GM18519 (cell line): ENCODE measurements around the gene PPP6R1.
A peak's percentile ranks its signal among the peaks of the same experiment; 100 is the strongest.

ENCODE experiments used
- ATAC-seq: cut with Tn5 transposase; IDR thresholded peaks from one replicate; pipeline ENCODE4 v1.9.1; 2021; ENCODE audit warnings: mild to moderate bottlenecking, moderate library complexity; ENCODE audit not compliant: unreplicated experiment, low FRiP score

The PPP6R1 gene, protein sequence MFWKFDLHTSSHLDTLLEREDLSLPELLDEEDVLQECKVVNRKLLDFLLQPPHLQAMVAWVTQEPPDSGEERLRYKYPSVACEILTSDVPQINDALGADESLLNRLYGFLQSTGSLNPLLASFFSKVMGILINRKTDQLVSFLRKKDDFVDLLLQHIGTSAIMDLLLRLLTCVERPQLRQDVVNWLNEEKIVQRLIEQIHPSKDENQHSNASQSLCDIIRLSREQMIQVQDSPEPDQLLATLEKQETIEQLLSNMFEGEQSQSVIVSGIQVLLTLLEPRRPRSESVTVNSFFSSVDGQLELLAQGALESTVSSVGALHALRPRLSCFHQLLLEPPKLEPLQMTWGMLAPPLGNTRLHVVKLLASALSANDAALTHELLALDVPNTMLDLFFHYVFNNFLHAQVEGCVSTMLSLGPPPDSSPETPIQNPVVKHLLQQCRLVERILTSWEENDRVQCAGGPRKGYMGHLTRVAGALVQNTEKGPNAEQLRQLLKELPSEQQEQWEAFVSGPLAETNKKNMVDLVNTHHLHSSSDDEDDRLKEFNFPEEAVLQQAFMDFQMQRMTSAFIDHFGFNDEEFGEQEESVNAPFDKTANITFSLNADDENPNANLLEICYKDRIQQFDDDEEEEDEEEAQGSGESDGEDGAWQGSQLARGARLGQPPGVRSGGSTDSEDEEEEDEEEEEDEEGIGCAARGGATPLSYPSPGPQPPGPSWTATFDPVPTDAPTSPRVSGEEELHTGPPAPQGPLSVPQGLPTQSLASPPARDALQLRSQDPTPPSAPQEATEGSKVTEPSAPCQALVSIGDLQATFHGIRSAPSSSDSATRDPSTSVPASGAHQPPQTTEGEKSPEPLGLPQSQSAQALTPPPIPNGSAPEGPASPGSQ

DNA sequence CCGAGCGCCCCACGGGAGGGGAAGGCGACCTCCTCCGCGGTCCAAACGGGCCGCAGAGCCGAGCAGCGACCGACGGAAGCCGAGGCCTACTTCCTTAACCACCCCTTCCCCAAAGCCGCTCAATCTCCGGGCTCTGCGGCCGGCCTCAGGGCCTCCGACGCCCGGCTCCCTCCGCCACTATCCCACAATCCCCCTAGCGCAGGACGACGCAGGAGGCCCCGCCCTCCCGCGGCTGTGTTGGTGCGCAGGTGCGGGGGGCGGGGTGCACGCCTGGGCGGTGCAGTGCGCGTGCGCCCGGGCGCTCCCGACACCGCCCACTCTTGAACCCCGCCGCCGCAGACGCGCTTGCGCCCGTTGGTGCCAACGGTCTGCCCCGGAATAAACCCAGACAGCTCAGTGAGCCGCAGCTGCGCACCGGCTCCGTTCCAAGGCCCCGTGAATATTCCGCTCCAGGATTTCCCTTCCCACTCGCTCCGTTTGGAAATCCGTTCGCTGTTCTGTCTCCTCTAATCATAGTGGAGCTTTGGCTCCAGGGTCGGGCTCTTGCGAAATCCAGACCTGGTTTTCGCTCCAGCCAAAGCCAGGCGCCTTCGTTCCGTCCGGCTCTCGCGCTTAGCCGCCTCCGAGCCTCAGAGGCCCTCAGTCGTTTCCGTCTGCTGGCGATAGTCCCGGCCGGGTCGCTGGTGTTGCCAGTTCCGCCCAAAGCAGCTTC is at the start of gene PPP6R1:
Gene PPP6R1 (minus strand): TSS at position 190 of the 712 bp plus-strand sequence. CDS start 11,914 bp downstream, outside the sequence.
- ATAC-seq, result peak; percentile 55

DNA sequence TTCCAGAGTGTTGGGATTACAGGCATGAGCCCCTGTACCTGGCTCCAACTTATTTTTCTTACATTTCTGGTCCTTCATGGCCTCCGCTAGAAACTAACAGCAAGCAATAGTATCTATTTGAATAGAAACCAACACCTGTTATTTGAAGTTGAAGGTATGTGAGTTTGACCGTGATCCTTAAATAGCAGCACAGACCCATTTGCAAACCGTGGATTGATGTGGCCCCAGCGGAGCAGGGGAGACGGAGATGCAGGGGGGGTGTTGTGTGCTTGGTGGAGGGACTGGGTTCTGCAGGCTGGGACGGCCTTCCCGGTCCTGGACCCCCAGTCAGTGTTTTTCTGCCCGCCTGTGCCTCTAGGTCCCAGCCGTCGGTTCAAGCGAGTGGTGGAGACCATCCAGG is 49.5 kb upstream of the PPP6R1 start:
- no peak for ATAC-seq

DNA sequence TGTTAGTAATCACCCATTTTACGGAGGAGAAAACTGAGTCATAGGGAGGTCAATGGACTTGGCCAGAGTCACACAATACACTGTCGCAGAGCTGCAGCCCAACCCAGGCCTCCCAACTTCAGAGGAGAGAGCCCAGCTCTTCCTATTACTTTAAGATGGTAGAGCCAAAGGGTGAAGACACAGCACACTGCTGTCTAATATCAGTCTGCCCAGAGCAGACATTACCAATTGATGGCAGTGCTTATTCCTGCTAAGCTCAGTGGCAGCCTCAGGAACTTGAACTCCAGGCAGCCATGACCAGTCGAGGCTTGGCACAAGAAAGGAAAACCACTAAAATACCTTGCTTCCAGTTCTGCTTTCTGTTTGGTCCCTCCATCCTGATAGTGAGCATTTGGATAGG is 47.9 kb upstream of the PPP6R1 start:
- no peak for ATAC-seq

DNA sequence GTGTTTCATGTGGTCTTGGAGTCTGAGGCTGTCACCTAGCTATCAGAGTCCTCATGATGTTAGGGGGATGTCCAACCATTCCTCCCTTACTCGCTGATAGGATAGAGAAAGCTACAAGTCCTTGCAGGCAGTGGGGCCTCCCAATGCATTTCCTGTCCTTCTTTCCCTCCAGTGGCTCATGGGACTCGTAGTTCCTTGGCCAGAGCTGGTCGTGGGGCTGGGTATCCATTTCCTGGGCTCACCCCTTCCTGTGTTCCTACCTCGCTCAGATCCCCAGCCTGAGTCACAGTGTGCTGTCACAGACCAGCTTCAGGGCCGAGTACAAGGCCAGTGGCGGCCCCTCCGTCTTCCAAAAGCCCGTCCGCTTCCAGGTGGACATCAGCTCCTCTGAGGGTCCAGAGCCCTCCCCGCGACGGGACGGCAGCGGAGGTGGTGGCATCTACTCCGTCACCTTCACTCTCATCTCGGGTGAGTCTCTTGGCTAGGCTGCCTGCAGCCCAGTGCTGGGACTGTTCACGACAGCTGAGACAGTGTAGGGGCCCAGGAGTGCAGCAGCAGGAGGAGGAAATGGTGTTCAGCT is 47.3 kb upstream of the PPP6R1 start:
- no peak for ATAC-seq

DNA sequence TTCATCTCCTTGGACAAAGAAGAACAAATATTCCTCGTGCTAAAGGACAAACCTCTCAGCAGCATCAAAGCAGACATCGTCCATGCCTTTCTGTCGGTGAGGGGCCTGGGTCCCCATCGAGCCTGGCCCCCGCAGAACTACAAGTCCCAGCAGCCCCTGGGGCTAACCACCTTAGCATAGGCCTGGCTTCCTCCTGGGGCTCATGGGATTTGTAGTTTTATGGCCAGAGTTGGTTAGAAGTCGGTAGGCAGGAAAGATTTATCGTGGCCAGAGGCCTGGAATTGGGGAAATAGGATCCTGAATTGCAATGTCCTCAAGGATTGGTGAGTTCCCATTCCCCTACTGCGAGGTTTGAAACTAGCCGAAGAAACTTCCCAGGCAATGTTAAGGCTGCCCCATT is 46.7 kb upstream of the PPP6R1 start:
- ATAC-seq, result no peak

DNA sequence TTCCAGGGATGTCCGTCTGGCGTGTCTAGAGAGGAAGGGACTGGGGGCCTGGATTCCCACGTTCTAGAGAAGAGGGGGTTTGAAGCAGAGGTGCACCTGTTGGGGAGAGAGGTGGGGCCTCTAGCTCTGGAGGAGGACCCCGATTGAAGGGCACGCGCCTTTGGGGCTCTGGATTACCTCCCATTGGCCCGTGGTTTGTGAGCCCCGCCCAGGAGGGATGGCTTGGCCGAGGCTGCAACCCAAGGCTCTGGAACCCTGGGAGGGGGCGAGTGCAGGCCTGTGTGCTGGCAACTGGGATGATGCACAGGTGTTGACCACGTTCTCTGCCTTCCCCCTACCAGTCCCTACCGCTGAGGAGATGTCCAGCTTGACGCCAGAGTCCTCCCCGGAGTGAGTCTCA is 46.2 kb upstream of the PPP6R1 start:
- no peak for ATAC-seq

DNA sequence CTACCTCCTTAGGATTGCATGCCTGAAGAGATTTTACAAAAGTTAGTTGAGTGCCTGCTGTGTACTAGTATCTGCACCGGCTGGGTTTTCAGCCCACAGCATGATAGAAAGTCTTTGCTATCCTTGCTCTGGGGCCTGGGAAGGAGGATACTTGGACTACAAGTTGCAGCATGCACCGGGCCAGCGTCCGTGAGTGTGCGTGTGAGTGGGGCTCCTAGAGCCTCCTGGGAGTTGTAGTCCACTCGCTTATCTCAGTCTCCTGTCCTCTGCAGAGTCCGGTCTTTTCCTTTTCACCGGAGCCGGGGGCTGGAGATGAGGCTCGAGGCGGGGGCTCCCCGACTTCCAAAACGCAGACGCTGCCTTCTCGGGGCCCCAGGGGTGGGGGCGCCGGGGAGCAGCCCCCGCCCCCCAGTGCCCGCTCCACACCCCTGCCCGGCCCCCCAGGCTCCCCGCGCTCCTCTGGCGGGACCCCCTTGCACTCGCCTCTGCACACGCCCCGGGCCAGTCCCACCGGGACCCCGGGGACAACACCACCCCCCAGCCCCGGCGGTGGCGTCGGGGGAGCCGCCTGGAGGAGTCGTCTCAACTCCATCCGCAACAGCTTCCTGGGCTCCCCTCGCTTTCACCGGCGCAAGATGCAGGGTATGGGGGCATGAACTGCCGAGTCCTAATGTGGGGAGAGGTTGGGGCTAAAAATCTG is 45.6 kb upstream of the PPP6R1 start:
- ATAC-seq, result no peak

DNA sequence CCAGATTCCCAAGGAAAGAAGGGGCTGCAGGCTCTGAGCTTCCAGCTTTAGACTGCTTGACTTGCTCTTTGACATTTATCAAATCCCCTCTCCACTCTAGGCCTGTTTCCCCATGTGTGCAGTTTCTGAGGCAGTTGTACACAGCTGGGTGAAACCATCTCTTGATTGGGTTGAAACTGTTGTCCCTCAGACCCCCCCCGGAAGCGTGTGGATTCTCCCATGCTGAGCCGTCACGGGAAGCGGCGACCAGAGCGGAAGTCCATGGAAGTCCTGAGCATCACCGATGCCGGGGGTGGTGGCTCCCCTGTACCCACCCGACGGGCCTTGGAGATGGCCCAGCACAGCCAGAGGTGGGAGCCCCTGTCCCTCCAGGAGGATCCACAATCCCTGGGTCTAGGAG is 44.7 kb upstream of the PPP6R1 start:
- ATAC-seq, result no peak

DNA sequence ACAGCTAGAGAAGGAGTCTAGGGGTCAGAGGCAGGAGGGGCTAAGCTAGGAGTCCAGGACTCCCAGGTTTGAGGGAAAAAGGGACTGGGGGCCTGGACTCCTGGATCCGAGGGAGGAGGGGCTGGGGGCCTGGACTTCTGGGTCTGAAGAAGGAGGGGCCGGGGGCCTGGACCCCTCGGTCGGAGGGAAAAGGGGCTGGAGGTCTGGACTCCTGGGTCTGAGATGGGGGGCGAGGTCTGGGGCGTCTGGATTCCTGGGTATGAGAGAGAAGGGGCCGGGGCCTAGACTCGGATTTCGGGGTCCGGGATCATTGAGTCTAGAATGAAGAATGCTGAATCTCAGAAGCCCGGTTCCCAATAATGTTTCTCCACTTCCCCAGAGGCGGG is 43.5 kb upstream of the PPP6R1 start:
- ATAC-seq, result no peak

DNA sequence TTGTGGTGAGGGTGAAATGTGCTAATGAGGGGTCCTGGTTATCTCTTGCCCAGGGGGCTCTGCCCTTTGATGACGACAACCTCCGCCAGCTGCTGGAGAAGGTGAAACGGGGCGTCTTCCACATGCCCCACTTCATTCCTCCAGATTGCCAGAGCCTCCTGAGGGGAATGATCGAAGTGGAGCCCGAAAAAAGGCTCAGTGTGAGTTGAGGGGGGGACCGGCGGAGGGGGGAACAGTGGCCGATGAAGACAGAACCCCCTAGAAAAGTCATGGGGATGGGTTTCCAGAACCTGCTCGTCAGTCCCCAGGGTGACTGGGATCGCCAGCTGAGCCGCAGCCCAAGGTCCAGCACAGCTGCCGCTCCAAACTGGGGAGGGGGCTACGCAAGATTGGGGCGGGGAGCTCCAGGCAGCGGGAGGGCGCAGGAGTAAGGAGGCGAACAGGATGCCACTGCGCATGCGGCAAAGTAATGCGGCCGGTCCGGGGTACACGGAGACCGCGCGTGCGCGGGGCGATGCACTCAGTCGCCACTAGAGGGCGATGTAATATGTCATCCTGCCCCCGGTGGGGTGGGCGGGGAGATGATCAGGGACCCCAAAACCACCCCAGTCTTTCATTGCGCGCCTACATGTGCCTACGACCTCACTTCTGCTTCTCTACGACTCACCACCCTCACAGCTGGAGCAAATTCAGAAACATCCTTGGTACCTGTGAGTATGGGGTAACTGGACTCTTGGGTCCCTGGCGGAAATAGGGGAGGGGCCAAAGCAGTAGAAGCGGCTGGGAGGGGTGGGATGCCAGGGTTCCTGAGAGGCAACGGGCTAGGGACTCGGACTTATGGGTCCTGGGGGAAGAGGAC is 42.9 kb upstream of the PPP6R1 start:
- ATAC-seq, result no peak

DNA sequence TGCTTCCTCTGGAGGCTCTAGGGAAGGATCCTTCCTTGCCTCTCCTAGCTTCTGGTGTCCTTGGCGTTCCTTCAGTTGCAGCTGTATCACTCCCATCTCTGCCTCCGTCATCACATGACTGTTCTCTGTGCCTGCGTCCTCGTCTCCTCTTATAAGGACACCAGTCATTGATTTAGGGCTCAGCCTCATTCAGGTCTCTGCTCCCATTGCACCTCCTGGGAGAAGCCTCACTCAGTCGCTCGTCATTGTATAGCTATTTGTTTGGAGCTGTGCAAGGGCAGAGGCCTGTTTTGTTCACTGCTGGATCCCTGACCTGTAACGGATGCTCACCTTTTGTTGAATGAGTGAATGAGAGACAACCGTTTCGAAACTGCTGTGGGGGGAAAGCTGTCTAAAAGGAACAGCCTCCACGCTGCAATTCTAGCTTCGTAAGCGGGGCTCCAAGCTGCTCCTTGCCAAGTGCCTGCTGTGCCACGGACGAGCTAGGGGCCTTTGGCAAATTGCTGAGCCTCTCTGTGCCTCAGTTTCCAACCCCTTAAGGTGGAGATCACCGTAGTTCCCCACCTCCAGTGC is 42.2 kb upstream of the PPP6R1 start:
- no peak for ATAC-seq

DNA sequence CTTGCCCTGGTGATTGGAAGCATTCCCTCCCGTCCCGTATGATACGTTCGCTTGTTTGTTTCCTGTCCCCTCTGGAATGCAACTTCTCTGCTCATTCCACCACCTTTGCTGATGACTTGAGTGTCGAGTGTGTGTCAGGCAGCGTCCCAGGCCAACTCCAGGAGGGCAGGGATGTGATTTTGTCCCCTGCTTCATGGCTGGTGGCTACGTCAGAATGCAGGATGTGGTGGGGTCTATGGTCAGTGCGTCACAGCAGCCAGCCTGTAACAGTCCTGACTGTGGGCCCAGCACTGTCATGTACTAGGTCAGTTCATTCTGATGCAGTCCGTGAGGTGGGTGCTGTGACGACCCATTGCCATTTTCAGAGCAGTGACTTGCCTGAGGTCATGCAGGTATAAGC is 41.2 kb upstream of the PPP6R1 start:
- no peak for ATAC-seq

DNA sequence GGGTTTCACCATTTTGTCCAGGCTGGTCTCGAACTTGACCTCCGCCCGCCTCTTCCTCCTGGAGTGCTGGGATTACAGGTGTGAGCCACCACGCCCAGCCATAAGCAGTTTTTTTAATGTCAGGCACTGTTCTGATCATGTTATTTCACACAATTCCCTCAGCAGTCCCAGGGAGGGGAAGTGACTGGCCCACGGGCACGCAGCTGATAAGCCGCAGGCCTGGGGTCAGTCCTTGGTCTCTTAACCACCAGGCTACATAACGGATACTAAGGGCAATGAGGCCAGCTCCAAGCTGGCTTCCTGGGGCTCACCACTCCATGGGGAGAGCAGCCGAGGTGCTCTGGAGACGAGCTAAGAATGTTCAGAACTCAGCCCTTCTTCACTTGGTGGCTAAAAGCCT is 38.5 kb upstream of the PPP6R1 start:
- ATAC-seq, result no peak

DNA sequence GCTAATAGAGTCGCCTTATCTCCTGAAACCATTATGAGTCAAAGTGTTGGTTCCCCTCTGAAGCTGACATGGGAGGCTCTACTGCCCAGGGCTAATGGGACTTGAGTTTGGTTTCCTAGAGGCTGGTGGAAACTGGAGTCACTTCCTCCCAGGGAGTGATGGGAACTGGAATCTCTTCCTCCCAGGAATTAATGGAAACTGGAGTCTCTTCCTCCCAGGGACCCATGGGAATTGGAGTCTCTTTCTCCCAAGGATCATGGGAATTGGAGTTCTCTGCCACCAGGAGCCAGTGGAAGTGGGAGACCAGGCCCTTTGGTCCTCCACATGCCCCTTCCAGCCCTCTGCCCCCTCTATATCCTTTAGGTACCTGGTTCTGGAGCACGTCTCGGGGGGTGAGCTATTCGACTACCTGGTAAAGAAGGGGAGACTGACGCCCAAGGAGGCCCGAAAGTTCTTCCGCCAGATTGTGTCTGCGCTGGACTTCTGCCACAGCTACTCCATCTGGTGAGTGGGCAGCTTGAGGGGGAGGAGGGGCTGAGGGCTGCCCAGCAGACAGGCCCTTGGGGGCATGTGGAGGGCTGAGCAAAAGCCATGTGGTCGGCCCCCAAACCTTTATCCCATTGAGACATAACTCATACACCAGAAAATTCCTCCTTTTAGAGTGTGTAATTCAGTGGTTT is 30.4 kb upstream of the PPP6R1 start:
- no peak for ATAC-seq

DNA sequence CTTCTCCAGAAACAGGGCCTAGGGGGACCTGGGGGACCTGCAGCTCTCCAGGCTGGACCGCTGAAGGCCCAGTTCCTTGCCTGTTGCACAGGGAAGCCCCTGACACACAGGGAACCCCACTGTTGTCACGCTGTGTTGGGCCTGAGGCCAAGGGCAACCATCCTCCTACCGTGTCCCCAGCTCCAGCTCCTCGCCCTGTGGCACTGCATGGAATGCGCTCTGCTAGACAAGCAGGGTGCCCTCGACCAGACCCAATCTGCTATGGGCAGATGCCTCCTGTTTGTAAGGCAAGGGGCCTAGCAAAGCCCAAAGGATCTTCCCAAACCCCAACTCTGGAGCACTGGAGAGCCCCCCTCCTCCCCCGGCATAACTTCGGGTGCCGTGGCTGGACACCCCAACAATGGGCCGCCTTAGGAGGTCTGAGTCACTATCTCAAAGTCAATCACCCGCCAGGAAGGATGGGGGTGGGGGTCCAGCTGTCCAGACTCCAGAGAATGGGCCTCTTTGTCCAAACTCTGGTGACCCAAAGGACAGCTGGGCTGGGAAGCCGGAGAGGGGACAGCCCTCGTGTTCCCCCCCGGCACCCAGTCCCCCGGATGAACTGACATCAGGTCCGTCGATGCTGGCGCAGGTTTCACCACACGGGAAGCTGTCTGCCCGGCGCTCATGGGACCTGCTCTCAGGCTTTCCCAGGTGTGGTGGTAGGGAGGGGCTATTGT is 28.7 kb upstream of the PPP6R1 start:
- ATAC-seq, result no peak

DNA sequence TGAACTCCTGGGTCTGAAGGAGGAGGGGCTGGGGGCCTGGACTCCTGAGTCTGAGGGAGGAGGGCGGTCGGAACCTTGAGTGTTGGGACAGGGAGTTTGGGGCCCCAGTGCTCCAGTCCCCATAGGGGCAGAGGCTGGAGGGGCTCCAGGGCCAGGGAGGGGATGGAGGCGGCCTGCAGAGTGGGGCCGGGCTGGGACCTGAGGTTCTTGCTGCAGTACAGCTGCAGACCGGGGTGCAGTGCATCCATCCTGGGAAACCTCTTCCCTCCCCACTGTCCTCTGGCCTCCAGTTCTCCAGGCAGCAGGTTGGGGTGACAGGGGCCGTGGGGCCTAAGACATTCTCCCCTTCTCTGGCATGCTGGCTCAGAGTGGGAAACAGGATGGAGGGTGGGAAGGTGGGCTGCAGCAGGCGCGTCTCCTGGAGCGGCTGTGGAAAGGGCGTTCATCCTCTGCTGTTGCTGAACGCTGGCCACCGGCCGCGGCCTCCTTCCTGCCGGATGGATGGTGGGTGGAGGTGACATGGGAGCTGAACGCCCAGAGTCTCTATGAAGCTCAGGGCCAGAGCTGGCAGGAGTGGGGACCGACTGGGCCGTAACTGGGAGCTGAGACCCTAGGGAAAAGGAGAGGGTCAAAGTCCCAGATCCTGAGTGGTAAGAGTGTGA is 26.5 kb upstream of the PPP6R1 start:
- ATAC-seq, result no peak

DNA sequence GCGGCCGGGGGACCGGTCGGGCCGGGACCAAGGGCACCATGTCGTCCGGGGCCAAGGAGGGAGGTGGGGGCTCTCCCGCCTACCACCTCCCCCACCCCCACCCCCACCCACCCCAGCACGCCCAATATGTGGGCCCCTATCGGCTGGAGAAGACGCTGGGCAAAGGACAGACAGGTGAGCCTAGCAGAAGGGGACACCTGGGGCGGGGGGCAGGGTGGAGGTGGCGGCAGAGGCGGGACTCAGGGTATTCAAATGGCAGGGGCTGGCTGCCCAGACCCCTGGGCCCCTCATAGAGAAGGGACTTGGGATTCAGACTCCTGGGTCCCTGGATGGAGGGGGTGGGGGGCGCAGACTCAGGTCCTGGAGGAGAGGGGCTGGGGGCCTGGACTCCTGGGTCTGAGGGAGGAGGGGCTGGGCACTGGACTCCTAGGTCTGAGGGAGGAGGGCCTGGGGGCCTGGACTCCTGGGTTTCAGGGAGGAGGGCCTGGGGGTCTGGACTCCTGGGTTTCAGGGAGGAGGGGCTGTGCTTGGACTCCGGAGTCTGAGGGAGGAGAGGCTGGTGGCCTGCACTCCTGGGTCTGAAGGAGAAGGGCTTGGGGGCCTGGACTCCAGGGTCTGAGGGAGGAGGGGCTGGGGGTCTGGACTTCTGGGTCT is 25.7 kb upstream of the PPP6R1 start:
- ATAC-seq, result no peak
